ENCODE data around the gene FBXL20.
"Not testable (repeated sequence)": the region's sequence is repeated elsewhere in the genome, so short reads cannot be mapped to it uniquely, and the experiment has no call there.

- TF ChIP-seq CTCF, POLR2AphosphoS5, POLR2A (IDR thresholded peaks at IDR 0.05): not testable (repeated sequence)
Measured at GRCh38 chr17:39346863-39347262, 54.6 kb downstream of the FBXL20 start.

Data from prostate gland (tissue), 2 donors.